Endothelial cell of umbilical vein (primary cell): ENCODE measurements around the gene ZNF460. TPM values are rescaled to one million over a fixed set of nuclear protein-coding genes. Genes with fewer than 3 reads are reported as not detected.

Source experiments
- BruUV-seq: library from RNA; stranded (reverse); fragments of 400-500 nt; replicated peaks from 2 replicates; lab custom pipeline; 2021; lab: Mats Ljungman, UMichigan
- CTCF ChIA-PET: fragments of 300-600, 350-600 bp; sonication (Branson Sonifier 250); formaldehyde crosslinking; loops from one replicate; lab custom pipeline; 2021; ENCODE audit warnings: antibody characterized with exemption, inconsistent platforms; lab: Charles Lee
- POLR2A ChIA-PET: fragments of 300-600, 350-600 bp; sonication (Branson Sonifier 250); formaldehyde crosslinking; loops from one replicate; lab custom pipeline; 2021; ENCODE audit warnings: antibody characterized with exemption, inconsistent platforms; lab: Charles Lee
- DNase-seq: peaks from one replicate; pipeline ENCODE4 v3.0.0-alpha.2; 2011; ENCODE audit warnings: low read depth, low spot score
- FAIRE-seq: peaks from 2 replicates; lab custom pipeline; 2011; peaks lifted over from hg19 to GRCh38; lab: Jason Lieb, UNC
- H2AFZ ChIP-seq: 2 replicates; pipeline ENCODE4 v1.6.0; 2012; ENCODE audit warnings: low read depth, low read length, control low read depth, inconsistent platforms
- H3K27ac ChIP-seq: 2 replicates; pipeline ENCODE4 v1.5.1; 2011; ENCODE audit warnings: low read depth, mild to moderate bottlenecking, control low read depth, low read length, moderate library complexity; ENCODE audit not compliant: insufficient read depth
- H3K27me3 ChIP-seq, 2 experiments: 2 replicates each; pipeline versions ENCODE4 v1.6.0 to v1.6.1; 2011; ENCODE audit warnings: low read length in 2 of 2, mixed read lengths in 1 of 2; ENCODE audit not compliant: control insufficient read depth in 2 of 2, insufficient read depth in 2 of 2
- H3K36me3 ChIP-seq, 2 experiments: 2 replicates in 1 of 2; 3 replicates in 1 of 2; pipeline ENCODE4 v1.5.1; 2011; ENCODE audit warnings: low read length in 2 of 2, mild to moderate bottlenecking in 1 of 2, moderate library complexity in 1 of 2; ENCODE audit not compliant: control insufficient read depth in 2 of 2, insufficient read depth in 2 of 2; ENCODE audit errors: extremely low read depth in 1 of 2
- H3K4me1 ChIP-seq: 3 replicates; pipeline ENCODE4 v1.5.1; 2011; ENCODE audit warnings: mild to moderate bottlenecking, low read length; ENCODE audit not compliant: control insufficient read depth, insufficient read depth; ENCODE audit errors: extremely low read depth
- H3K4me2 ChIP-seq: 2 replicates; pipeline ENCODE4 v1.6.1; 2011; ENCODE audit warnings: low read length, control low read depth, mixed read lengths; ENCODE audit not compliant: insufficient read depth
- H3K4me3 ChIP-seq, 3 experiments: fragments of 200-600 bp in 1 of 3; sonication (generic), shearing (Covaris generic) in 1 of 3; replicated peaks in 1 of 3; 2 replicates each; pipeline ENCODE4 v1.5.1; 2011 to 2016; ENCODE audit warnings: control low read depth in 3 of 3, low read length in 3 of 3, mild to moderate bottlenecking in 2 of 3, inconsistent platforms in 1 of 3, low read depth in 1 of 3, moderate library complexity in 1 of 3; ENCODE audit not compliant: insufficient read depth in 1 of 3
- H3K79me2 ChIP-seq: 2 replicates; pipeline ENCODE4 v1.6.0; 2012; ENCODE audit warnings: low read length, inconsistent platforms; ENCODE audit not compliant: control insufficient read depth, insufficient read depth
- H3K9ac ChIP-seq: replicated peaks from 2 replicates; pipeline ENCODE3; 2011; ENCODE audit warnings: low read length, control low read depth; ENCODE audit not compliant: insufficient read depth; ENCODE audit errors: extremely low read depth
- H3K9me1 ChIP-seq: replicated peaks from 3 replicates; pipeline ENCODE4 v1.6.0; 2011; ENCODE audit warnings: mild to moderate bottlenecking, low read length; ENCODE audit not compliant: control insufficient read depth, insufficient read depth; ENCODE audit errors: extremely low read depth
- H3K9me3 ChIP-seq: replicated peaks from 2 replicates; pipeline ENCODE4 v1.5.1; 2012; ENCODE audit warnings: low read length, inconsistent platforms; ENCODE audit not compliant: control insufficient read depth, insufficient read depth
- H4K20me1 ChIP-seq: replicated peaks from 2 replicates; pipeline ENCODE3; 2011; ENCODE audit warnings: mild to moderate bottlenecking, low read length; ENCODE audit not compliant: control insufficient read depth, insufficient read depth; ENCODE audit errors: extremely low read depth
- CTCF ChIP-seq, 2 donors: IDR thresholded peaks; 1 replicate in 1 of 2; 2 replicates in 1 of 2; pipeline ENCODE4 v1.5.1; 2011; ENCODE audit warnings: low read length in 2 of 2, mild to moderate bottlenecking in 2 of 2, moderate library complexity in 2 of 2, control low read depth in 1 of 2, inconsistent platforms in 1 of 2, low read depth in 1 of 2; ENCODE audit not compliant: insufficient read depth in 1 of 2; ENCODE audit errors: extremely low read depth in 1 of 2
- EZH2 ChIP-seq: IDR thresholded peaks from 2 replicates; pipeline ENCODE4 v1.6.1; 2012; ENCODE audit warnings: borderline replicate concordance, low read depth, mild to moderate bottlenecking, moderate library complexity, low read length, inconsistent platforms; ENCODE audit not compliant: severe bottlenecking
- FOS ChIP-seq: IDR thresholded peaks from 2 replicates; pipeline ENCODE4 v1.6.1; 2011; ENCODE audit warnings: mild to moderate bottlenecking, low read length, moderate library complexity, borderline replicate concordance; ENCODE audit not compliant: insufficient read depth
- GATA2 ChIP-seq: IDR thresholded peaks from 2 replicates; pipeline ENCODE4 v1.7.0; 2011; ENCODE audit warnings: low read depth, mild to moderate bottlenecking, moderate library complexity, mixed read lengths, low read length; ENCODE audit not compliant: insufficient read length, insufficient read depth
- JUN ChIP-seq: IDR thresholded peaks from 2 replicates; pipeline ENCODE4 v1.6.1; 2011; ENCODE audit warnings: borderline replicate concordance, low read depth; ENCODE audit not compliant: insufficient read length, insufficient read depth
- MAX ChIP-seq: IDR thresholded peaks from 2 replicates; pipeline ENCODE4 v1.6.1; 2011; ENCODE audit not compliant: insufficient read depth, insufficient read length
- MYC ChIP-seq: IDR thresholded peaks from one replicate; pipeline ENCODE4 v1.6.1; 2011; ENCODE audit warnings: mild to moderate bottlenecking, low read depth, low read length
- POLR2A ChIP-seq: IDR thresholded peaks from 2 replicates; pipeline ENCODE4 v1.6.1; 2012; ENCODE audit warnings: low read depth, mild to moderate bottlenecking, control low read depth, low read length
- POLR2AphosphoS5 ChIP-seq: IDR thresholded peaks from 2 replicates; pipeline ENCODE4 v1.6.1; 2012; ENCODE audit warnings: low read depth, mild to moderate bottlenecking, control low read depth, low read length, moderate library complexity; ENCODE audit not compliant: insufficient read depth
- dilution Hi-C: fragments of 300-500 bp; cut with MboI; formaldehyde crosslinking; loops from one replicate; pipeline ENCODE4 v1.15.0; 2019; ENCODE audit warnings: low sequenced_read_pairs; ENCODE audit not compliant: extremely low pct_ligation_motif_present
- intact Hi-C: fragments of 100-400 bp; cut with micrococcal nuclease; formaldehyde crosslinking; loops from one replicate; pipeline ENCODE4 v1.10.0; 2022
- polyA plus RNA-seq, 4 experiments: library from polyadenylated mRNA; depleted of rRNA in 3 of 4; stranded (reverse) in 3 of 4; unstranded in 1 of 4; fragments of >200 nt; gene quantifications; 2 replicates each; pipeline versions ENCODE4 v1.2.1 to v1.2.3, GENCODE V29; 2011 to 2012; ENCODE audit warnings: missing spikeins in 1 of 4
- total RNA-seq: library from RNA; stranded (reverse); gene quantifications from 2 replicates; pipeline ENCODE4 v1.2.3, GENCODE V29; 2021

The ZNF460 gene
- total and polyA plus RNA-seq, 2 donors (not counting 3 experiments of a cell fraction or from before 2014, with no cell fraction given), result 4.5 to 26.9 TPM

GRCh38 chr19:57342582-57342981 is 62.3 kb downstream of the ZNF460 start:
- Histone ChIP-seq H3K79me2 (no peaks in the 10 kb centered on the region), H3K27me3 (peaks cover 0 to 3% of the 10 kb centered on the region in 2 experiments), H3K9ac (no peak overlapping the region), H4K20me1 (no peaks in the 10 kb centered on the region), H3K4me1 (no peaks in the 10 kb centered on the region), H3K9me1 (no peaks in the 10 kb centered on the region), H2AFZ (no peak overlapping the region), H3K36me3 (no peaks in the 10 kb centered on the region), H3K27ac (no peak overlapping the region), H3K9me3 (no peaks in the 10 kb centered on the region), H3K4me3 (no peak overlapping the region), H3K4me2 (no peak overlapping the region)
- FAIRE-seq, result no peak
- TF ChIP-seq EZH2, result no peak
- TF ChIP-seq FOS, result no peak
- no peak for TF ChIP-seq JUN
- no peak for TF ChIP-seq POLR2A
- no peak for TF ChIP-seq CTCF (IDR thresholded peaks at IDR 0.05; ENCODE audit: extremely low read depth in 1 of 2, insufficient read depth in 1 of 2, low read depth in 1 of 2, low read length in 2 of 2)
- no peak for TF ChIP-seq POLR2AphosphoS5
- no peak for TF ChIP-seq MAX
- no peak for TF ChIP-seq GATA2
- TF ChIP-seq MYC, result no peak
- no TSS peak for BruUV-seq
- CTCF ChIA-PET, result no interaction called here
- POLR2A ChIA-PET, result no interaction called here
- DNase-seq, result no peak
- intact Hi-C loops, result no loop called here
- dilution Hi-C loops, result no loop called here

Other genes with a start within 250 kb of the ZNF460 start
- not detected in 2 replicates for gene USP29, start 160.5 kb upstream of the ZNF460 start, total RNA-seq
- not detected in 2 replicates for gene USP29, start 160.5 kb upstream of the ZNF460 start, polyA plus RNA-seq
- gene ZIM3, start 135.3 kb upstream of the ZNF460 start, total RNA-seq, result not detected in 2 replicates
- not detected in 2 replicates for gene ZIM3, start 135.3 kb upstream of the ZNF460 start, polyA plus RNA-seq
- not detected in 2 replicates for gene DUXA, start 113.0 kb upstream of the ZNF460 start, total RNA-seq
- not detected in 2 replicates for gene DUXA, start 113.0 kb upstream of the ZNF460 start, polyA plus RNA-seq
- gene ZNF264, start 89.0 kb upstream of the ZNF460 start, total RNA-seq, result 18.2 and 20.5 TPM in 2 replicates
- gene ZNF264, start 89.0 kb upstream of the ZNF460 start, polyA plus RNA-seq, result 3.9 and 4.4 TPM in 2 replicates
- 0.82 and 1.7 TPM in 2 replicates for gene AURKC, start 49.5 kb upstream of the ZNF460 start, total RNA-seq
- 0.55 and 0.68 TPM in 2 replicates for gene AURKC, start 49.5 kb upstream of the ZNF460 start, polyA plus RNA-seq
- gene ZNF805, start 39.9 kb upstream of the ZNF460 start, total RNA-seq, result 8.6 and 8.7 TPM in 2 replicates
- 1.6 TPM in 2 replicates for gene ZNF805, start 39.9 kb upstream of the ZNF460 start, polyA plus RNA-seq
- 4.5 and 5.3 TPM in 2 replicates for gene ZNF543, start 40.0 kb downstream of the ZNF460 start, total RNA-seq
- gene ZNF543, start 40.0 kb downstream of the ZNF460 start, polyA plus RNA-seq, result 1.1 TPM in 2 replicates
- gene ZNF304, start 70.8 kb downstream of the ZNF460 start, total RNA-seq, result 5.3 and 5.6 TPM in 2 replicates
- gene ZNF304, start 70.8 kb downstream of the ZNF460 start, polyA plus RNA-seq, result 2.4 and 2.5 TPM in 2 replicates
- 6.3 and 7.5 TPM in 2 replicates for gene TRAPPC2B, start 83.1 kb downstream of the ZNF460 start, total RNA-seq
- gene TRAPPC2B, start 83.1 kb downstream of the ZNF460 start, polyA plus RNA-seq, result 21.1 and 24.3 TPM in 2 replicates
- gene ZNF547, start 83.1 kb downstream of the ZNF460 start, total RNA-seq, result 2.7 and 3.2 TPM in 2 replicates
- gene ZNF547, start 83.1 kb downstream of the ZNF460 start, polyA plus RNA-seq, result 1.9 and 3.1 TPM in 2 replicates
- 7.8 and 8.8 TPM in 2 replicates for gene ZNF548, start 109.4 kb downstream of the ZNF460 start, total RNA-seq
- gene ZNF548, start 109.4 kb downstream of the ZNF460 start, polyA plus RNA-seq, result 7.5 and 7.7 TPM in 2 replicates
- gene ZNF17, start 130.7 kb downstream of the ZNF460 start, total RNA-seq, result 4.7 and 6.4 TPM in 2 replicates
- 2.4 and 3.0 TPM in 2 replicates for gene ZNF17, start 130.7 kb downstream of the ZNF460 start, polyA plus RNA-seq
- 8.9 and 11.5 TPM in 2 replicates for gene ZNF749, start 154.8 kb downstream of the ZNF460 start, total RNA-seq
- gene ZNF749, start 154.8 kb downstream of the ZNF460 start, polyA plus RNA-seq, result 8.5 and 8.8 TPM in 2 replicates
- gene VN1R1, start 176.7 kb downstream of the ZNF460 start, total RNA-seq, result 0.23 and 0.38 TPM in 2 replicates
- 0.08 and 0.14 TPM in 2 replicates for gene VN1R1, start 176.7 kb downstream of the ZNF460 start, polyA plus RNA-seq
- gene ZNF772, start 197.1 kb downstream of the ZNF460 start, total RNA-seq, result 6.4 and 7.0 TPM in 2 replicates
- 1.5 and 3.1 TPM in 2 replicates for gene ZNF772, start 197.1 kb downstream of the ZNF460 start, polyA plus RNA-seq
- 6.3 and 7.2 TPM in 2 replicates for gene ZNF419, start 207.3 kb downstream of the ZNF460 start, total RNA-seq
- gene ZNF419, start 207.3 kb downstream of the ZNF460 start, polyA plus RNA-seq, result 5.1 and 6.4 TPM in 2 replicates
- gene ZNF773, start 219.5 kb downstream of the ZNF460 start, total RNA-seq, result 4.3 and 5.5 TPM in 2 replicates
- 4.0 and 5.1 TPM in 2 replicates for gene ZNF773, start 219.5 kb downstream of the ZNF460 start, polyA plus RNA-seq
- 3.1 and 3.5 TPM in 2 replicates for gene ZNF549, start 246.9 kb downstream of the ZNF460 start, total RNA-seq
- gene ZNF549, start 246.9 kb downstream of the ZNF460 start, polyA plus RNA-seq, result 1.1 and 1.4 TPM in 2 replicates